H1 (cell line): Measurements from ENCODE around the gene MAP2K5. TPM values are rescaled to one million over a fixed set of nuclear protein-coding genes. Genes with fewer than 3 reads are reported as not detected.

Source experiments
- CTCF ChIA-PET: fragments of 300-600 bp; sonication (Branson Sonifier 250); formaldehyde crosslinking; loops from one replicate; lab custom pipeline; 2021; ENCODE audit not compliant: partially characterized antibody; lab: Charles Lee
- POLR2A ChIA-PET: fragments of 300-600 bp; sonication (Branson Sonifier 250); formaldehyde crosslinking; loops from one replicate; lab custom pipeline; 2021; ENCODE audit warnings: inconsistent platforms; ENCODE audit not compliant: partially characterized antibody; lab: Charles Lee
- DNase-seq, 2 experiments: peaks; one replicate each; pipeline versions ENCODE4 v3.0.0 to v3.0.0-alpha.2; 2010 to 2022; ENCODE audit warnings: low spot score in 2 of 2, low read depth in 1 of 2, mixed read lengths in 1 of 2
- FAIRE-seq: peaks from 2 replicates; lab custom pipeline; 2011; peaks lifted over from hg19 to GRCh38; lab: Jason Lieb, UNC
- H2AFZ ChIP-seq: 2 replicates; pipeline ENCODE4 v1.8.1; 2012; ENCODE audit warnings: low read length, inconsistent platforms
- H2AK5ac ChIP-seq: 2 replicates; pipeline ENCODE4 v1.6.1; 2013; ENCODE audit warnings: low read depth, low read length
- H2BK120ac ChIP-seq: replicated peaks from 2 replicates; pipeline ENCODE3; 2013; ENCODE audit warnings: low read depth, low read length, inconsistent platforms
- H2BK12ac ChIP-seq: 2 replicates; pipeline ENCODE4 v1.6.1; 2013; ENCODE audit warnings: low read depth, low read length
- H2BK15ac ChIP-seq: 2 replicates; pipeline ENCODE4 v1.6.1; 2013; ENCODE audit warnings: low read length
- H2BK20ac ChIP-seq: 2 replicates; pipeline ENCODE4 v1.6.1; 2013; ENCODE audit warnings: low read length
- H2BK5ac ChIP-seq: 2 replicates; pipeline ENCODE4 v1.6.1; 2013; ENCODE audit warnings: low read depth, low read length
- H3K14ac ChIP-seq: 2 replicates; pipeline ENCODE4 v1.6.1; 2013; ENCODE audit warnings: inconsistent platforms; ENCODE audit not compliant: insufficient read length
- H3K18ac ChIP-seq: 2 replicates; pipeline ENCODE4 v1.6.1; 2013; ENCODE audit warnings: low read length; ENCODE audit errors: extremely low read depth
- H3K23ac ChIP-seq: 2 replicates; pipeline ENCODE4 v1.6.1; 2013; ENCODE audit warnings: inconsistent platforms; ENCODE audit not compliant: insufficient read length
- H3K23me2 ChIP-seq: 2 replicates; pipeline ENCODE4 v1.6.1; 2013; ENCODE audit warnings: low read depth, low read length
- H3K27ac ChIP-seq: 2 replicates; pipeline ENCODE4 v1.6.1; 2011; ENCODE audit warnings: low read depth, low read length, inconsistent platforms
- H3K27me3 ChIP-seq, 4 experiments: replicated peaks in 1 of 4; 1 replicate in 1 of 4; 2 replicates in 3 of 4; pipeline versions ENCODE4 v1.6.1 to v1.8.1; 2011 to 2013; ENCODE audit warnings: low read length in 3 of 4, mild to moderate bottlenecking in 3 of 4, inconsistent platforms in 2 of 4, mixed read lengths in 2 of 4, moderate library complexity in 1 of 4; ENCODE audit not compliant: control insufficient read depth in 3 of 4, insufficient read depth in 3 of 4; ENCODE audit errors: extremely low read depth in 1 of 4
- H3K36me3 ChIP-seq, 4 experiments: 2 replicates each; pipeline versions ENCODE4 v1.6.1 to v1.8.1; 2011 to 2013; ENCODE audit warnings: mild to moderate bottlenecking in 4 of 4, low read length in 3 of 4, moderate library complexity in 2 of 4, control low read depth in 1 of 4, inconsistent platforms in 1 of 4; ENCODE audit not compliant: insufficient read depth in 4 of 4, control insufficient read depth in 2 of 4
- H3K4ac ChIP-seq: replicated peaks from 2 replicates; pipeline ENCODE3; 2013; ENCODE audit warnings: low read length, low read depth, mixed read lengths, inconsistent platforms; ENCODE audit not compliant: insufficient read length
- H3K4me1 ChIP-seq, 4 experiments: replicated peaks in 1 of 4; 1 replicate in 1 of 4; 2 replicates in 3 of 4; pipeline versions ENCODE4 v1.6.1 to v1.8.1; 2011 to 2013; ENCODE audit warnings: low read length in 3 of 4, inconsistent platforms in 2 of 4, mixed read lengths in 1 of 4; ENCODE audit not compliant: insufficient read depth in 4 of 4, control insufficient read depth in 3 of 4
- H3K4me2 ChIP-seq, 2 experiments: 2 replicates each; pipeline versions ENCODE4 v1.6.1 to v1.8.1; 2011 to 2013; ENCODE audit warnings: low read depth in 2 of 2, low read length in 2 of 2, control low read depth in 1 of 2, inconsistent platforms in 1 of 2, mild to moderate bottlenecking in 1 of 2; ENCODE audit not compliant: insufficient read depth in 1 of 2
- H3K4me3 ChIP-seq, 4 experiments: fragments of 200-600, 300-600 bp in 1 of 4; sonication (generic), shearing (Covaris generic), sonication (Bioruptor Twin) in 1 of 4; 2 replicates each; pipeline versions ENCODE4 v1.5.1 to v1.8.1; 2011 to 2016; ENCODE audit warnings: low read length in 4 of 4, low read depth in 3 of 4, control low read depth in 2 of 4, inconsistent platforms in 2 of 4, mild to moderate bottlenecking in 2 of 4, mixed read lengths in 1 of 4, moderate library complexity in 1 of 4; ENCODE audit not compliant: insufficient read depth in 2 of 4; ENCODE audit errors: extremely low read depth in 1 of 4
- H3K56ac ChIP-seq: replicated peaks from 2 replicates; pipeline ENCODE3; 2013; ENCODE audit warnings: low read depth, mild to moderate bottlenecking, mixed read lengths, low read length, inconsistent platforms; ENCODE audit not compliant: insufficient read length
- H3K79me1 ChIP-seq: 2 replicates; pipeline ENCODE4 v1.6.1; 2013; ENCODE audit warnings: low read depth, low read length, control low read depth
- H3K79me2 ChIP-seq, 2 experiments: 2 replicates each; pipeline versions ENCODE4 v1.6.1 to v1.8.1; 2012 to 2013; ENCODE audit warnings: low read length in 2 of 2, mild to moderate bottlenecking in 2 of 2, inconsistent platforms in 1 of 2; ENCODE audit not compliant: insufficient read depth in 2 of 2, control insufficient read depth in 1 of 2
- H3K9ac ChIP-seq, 4 experiments: replicated peaks in 1 of 4; 1 replicate in 1 of 4; 2 replicates in 3 of 4; pipeline versions ENCODE4 v1.6.1 to v1.8.1; 2011 to 2013; ENCODE audit warnings: low read depth in 3 of 4, low read length in 3 of 4, control low read depth in 2 of 4, mild to moderate bottlenecking in 2 of 4, moderate library complexity in 2 of 4, inconsistent platforms in 1 of 4; ENCODE audit errors: extremely low read depth in 1 of 4
- H3K9me3 ChIP-seq, 2 experiments: 2 replicates each; pipeline versions ENCODE4 v1.6.1 to v1.8.1; 2012 to 2013; ENCODE audit warnings: mild to moderate bottlenecking in 2 of 2, moderate library complexity in 2 of 2, control low read depth in 1 of 2, inconsistent platforms in 1 of 2, low read depth in 1 of 2, low read length in 1 of 2, mixed read lengths in 1 of 2; ENCODE audit not compliant: insufficient read depth in 2 of 2
- H4K20me1 ChIP-seq, 2 experiments: replicated peaks in 1 of 2; 2 replicates each; pipeline versions ENCODE3 to v1.8.1; 2011 to 2013; ENCODE audit warnings: inconsistent platforms in 2 of 2, low read length in 2 of 2, mild to moderate bottlenecking in 1 of 2; ENCODE audit not compliant: insufficient read depth in 2 of 2, control insufficient read depth in 1 of 2
- H4K5ac ChIP-seq: 2 replicates; pipeline ENCODE4 v1.6.1; 2013; ENCODE audit warnings: low read length, low read depth, mixed read lengths, inconsistent platforms; ENCODE audit not compliant: insufficient read length
- H4K8ac ChIP-seq: 2 replicates; pipeline ENCODE4 v1.8.0; 2013; ENCODE audit warnings: mild to moderate bottlenecking, moderate library complexity, low read length, inconsistent platforms; ENCODE audit not compliant: insufficient read depth; ENCODE audit errors: extremely low read depth
- H4K91ac ChIP-seq: replicated peaks from 2 replicates; pipeline ENCODE3; 2013; ENCODE audit warnings: low read length, mixed read lengths, inconsistent platforms; ENCODE audit not compliant: insufficient read length
- CBX8 ChIP-seq: fragments of 300-800, 300-1000 bp; sonication (generic); IDR thresholded peaks from 2 replicates; pipeline ENCODE4 v1.7.1; 2016; ENCODE audit warnings: low read depth, low read length, borderline replicate concordance
- CEBPB ChIP-seq: IDR thresholded peaks from 2 replicates; pipeline ENCODE4 v1.6.1; 2012; ENCODE audit warnings: low read depth, low read length
- CTBP2 ChIP-seq: IDR thresholded peaks from 2 replicates; pipeline ENCODE4 v1.7.0; 2011; ENCODE audit warnings: borderline replicate concordance, mild to moderate bottlenecking, moderate library complexity, mixed read lengths, low read length; ENCODE audit not compliant: insufficient read depth, insufficient read length
- EP300 ChIP-seq, 2 experiments: IDR thresholded peaks; 1 replicate in 1 of 2; 2 replicates in 1 of 2; pipeline ENCODE4 v1.6.1; 2011 to 2012; ENCODE audit warnings: low read depth in 2 of 2, low read length in 2 of 2, mild to moderate bottlenecking in 2 of 2, borderline replicate concordance in 1 of 2, inconsistent platforms in 1 of 2, moderate library complexity in 1 of 2
- JUN ChIP-seq: IDR thresholded peaks from 2 replicates; pipeline ENCODE4 v1.6.1; 2011; ENCODE audit warnings: low read depth, mild to moderate bottlenecking, improper control_type of control experiment, low read length
- JUND ChIP-seq: IDR thresholded peaks from 2 replicates; pipeline ENCODE4 v1.6.1; 2011; ENCODE audit warnings: mild to moderate bottlenecking, improper control_type of control experiment, low read length
- MAFK ChIP-seq: IDR thresholded peaks from 2 replicates; pipeline ENCODE4 v1.6.1; 2012; ENCODE audit warnings: low read depth, mild to moderate bottlenecking, improper control_type of control experiment, low read length
- MAX ChIP-seq: IDR thresholded peaks from 2 replicates; pipeline ENCODE4 v1.6.1; 2012; ENCODE audit warnings: inconsistent platforms
- POU5F1 ChIP-seq: IDR thresholded peaks from 2 replicates; pipeline ENCODE4 v1.6.1; 2011; ENCODE audit warnings: low read depth, mild to moderate bottlenecking, low read length, moderate library complexity
- RNF2 ChIP-seq: fragments of 200-900, 300-1000 bp; sonication (generic); IDR thresholded peaks from 2 replicates; pipeline ENCODE4 v1.7.1; 2016; ENCODE audit warnings: borderline replicate concordance, low read depth, mild to moderate bottlenecking, antibody characterized with exemption, low read length; ENCODE audit not compliant: poor library complexity, severe bottlenecking; ENCODE audit errors: missing control alignments
- SUZ12 ChIP-seq: fragments of 200-600 bp; sonication (generic); IDR thresholded peaks from 2 replicates; pipeline ENCODE4 v1.6.1; 2012; ENCODE audit warnings: mild to moderate bottlenecking, inconsistent platforms, low read length, moderate library complexity, mixed read lengths
- TEAD4 ChIP-seq: IDR thresholded peaks from 2 replicates; pipeline ENCODE4 v1.6.1; 2012; ENCODE audit warnings: low read depth, low read length, inconsistent platforms, mixed read lengths
- YY1 ChIP-seq: IDR thresholded peaks from 2 replicates; pipeline ENCODE4 v1.6.1; 2011; ENCODE audit warnings: low read depth, mild to moderate bottlenecking, low read length
- WGBS, 2 experiments: shearing (Covaris generic) in 1 of 2; methylation state at CpG; one replicate each; pipeline versions ENCODE4 v1.1.6 to v1.1.7; 2013 to 2015; ENCODE audit warnings: low lambda C conversion rate in 2 of 2, mixed read lengths in 2 of 2, inconsistent platforms in 1 of 2, low coverage in 1 of 2, missing lambda C conversion rate in 1 of 2; ENCODE audit not compliant: insufficient replicate concordance in 2 of 2, insufficient coverage in 1 of 2, insufficient read length in 1 of 2; ENCODE audit errors: extremely low coverage in 1 of 2, missing lambda C conversion rate in 1 of 2; 5-methylcytosine and 5-hydroxymethylcytosine counted together
- polyA plus RNA-seq, 7 experiments: library from polyadenylated mRNA; depleted of rRNA in 3 of 7; stranded (reverse) in 5 of 7; unstranded in 2 of 7; fragments of >200 nt in 5 of 7; fragments of 200-250 nt in 2 of 7; gene quantifications; 1 replicate in 5 of 7; 2 replicates in 1 of 7; 4 replicates in 1 of 7; pipeline versions ENCODE4 v1.2.1 to v1.2.3, GENCODE V29; 2011 to 2013; ENCODE audit warnings: missing spikeins in 2 of 7, mixed read lengths in 2 of 7
- total RNA-seq: library from RNA; stranded (reverse); fragmentation: NEBNext Ultra II Directional; extraction: Animal tissue kit (Norgen Biotek cat#: 25700); gene quantifications from 2 replicates; pipeline ENCODE4 v1.2.1, GENCODE V29; 2021

The MAP2K5 gene
- total and polyA plus RNA-seq, 2 of the 8 experiments (the other 6 are each of a cell fraction or from before 2014, with no cell fraction given) = 4.4 to 15.8 TPM

- Histone ChIP-seq H4K5ac (no peak overlapping the region), H2BK120ac (no peak overlapping the region), H4K91ac (no peak overlapping the region), H3K36me3 (no peaks in the 10 kb centered on the region), H3K27me3 (no peaks in the 10 kb centered on the region), H3K9me3 (no peaks in the 10 kb centered on the region), H3K23ac (no peak overlapping the region), H3K4me3 (no peak overlapping the region), H4K8ac (no peak overlapping the region; the same call in 1 of the 2 replicates), H3K9ac (no peak overlapping the region), H2BK5ac (no peak overlapping the region), H2AFZ (no peak overlapping the region), H3K4me2 (no peak overlapping the region), H3K79me1 (no peaks in the 10 kb centered on the region; the same call in 1 of the 2 replicates), H3K56ac (no peak overlapping the region), H4K20me1 (no peaks in the 10 kb centered on the region), H3K14ac (no peak overlapping the region), H3K79me2 (no peaks in the 10 kb centered on the region), H2BK12ac (no peak overlapping the region), H2BK20ac (no peak overlapping the region), H3K27ac (no peak overlapping the region), H3K18ac (no peak overlapping the region), H3K4ac (no peak overlapping the region), H3K23me2 (no peaks in the 10 kb centered on the region), H2AK5ac (no peak overlapping the region), H2BK15ac (no peak overlapping the region), H3K4me1 (peaks cover 3 to 15% (median 11%) of the 10 kb centered on the region in 4 experiments; a peak in 5 of 7 replicates)
- 68 to 100% methylated on average over 2 to 14 of the region's 14 CpGs for WGBS, 2 experiments
- CTCF ChIA-PET = interaction anchor here (0.7 to 1.0 kb wide), 3 partner anchors 11 to 31 kb away, joined by 3 read pairs; no protein-coding TSS in a partner anchor
- no peak for FAIRE-seq
- no peak for DNase-seq
- POLR2A ChIA-PET = no interaction called here
- TF ChIP-seq POU5F1 = no peak
- TF ChIP-seq JUN = no peak
- no peak for TF ChIP-seq MAFK
- TF ChIP-seq TEAD4 = no peak
- TF ChIP-seq CBX8 = no peak
- TF ChIP-seq SUZ12 = no peak
- TF ChIP-seq MAX = no peak
- TF ChIP-seq RNF2 = no peak
- no peak for TF ChIP-seq YY1
- TF ChIP-seq CTBP2 = no peak
- TF ChIP-seq JUND = no peak
- no peak for TF ChIP-seq EP300 (IDR thresholded peaks at IDR 0.05; ENCODE audit: borderline replicate concordance in 1 of 2, low read depth in 2 of 2, low read length in 2 of 2)
- no peak for TF ChIP-seq CEBPB
These were observed 190.3 kb downstream of the MAP2K5 start for GRCh38 chr15:67732671-67733374.
